Caco-2 (cell line): Measurements from ENCODE around the gene SHB. TPM values are rescaled to one million over a fixed set of nuclear protein-coding genes. Genes with fewer than 3 reads are reported as not detected.

Source experiments
- BruUV-seq: library from RNA; stranded (reverse); fragments of 400-500 nt; replicated peaks from 2 replicates; lab custom pipeline; 2021; lab: Mats Ljungman, UMichigan
- CTCF ChIA-PET: fragments of 300-600 bp; sonication (Branson Sonifier 250); formaldehyde crosslinking; loops from one replicate; lab custom pipeline; 2022; ENCODE audit warnings: antibody characterized with exemption; lab: Charles Lee
- POLR2A ChIA-PET: fragments of 300-600 bp; sonication (Branson Sonifier 250); formaldehyde crosslinking; loops from one replicate; lab custom pipeline; 2022; ENCODE audit warnings: antibody characterized with exemption; lab: Charles Lee
- DNase-seq, 2 experiments: peaks; one replicate each; pipeline versions ENCODE4 v3.0.0 to v3.0.0-alpha.2; 2020 to 2022
- H3K27me3 ChIP-seq: replicated peaks from 2 replicates; pipeline ENCODE4 v1.6.0; 2011; ENCODE audit warnings: low read length; ENCODE audit not compliant: control insufficient read depth, insufficient read depth
- H3K36me3 ChIP-seq: 2 replicates; pipeline ENCODE4 v1.5.1; 2011; ENCODE audit warnings: low read length; ENCODE audit not compliant: control insufficient read depth, insufficient read depth
- H3K4me1 ChIP-seq: fragments of 250-450 bp; sonication (Bioruptor Pico); 2 replicates; pipeline ENCODE4 v1.5.1; 2020; ENCODE audit warnings: mild to moderate bottlenecking
- H3K4me3 ChIP-seq: 2 replicates; pipeline ENCODE4 v1.5.1; 2011; ENCODE audit warnings: low read depth, mild to moderate bottlenecking, control low read depth, low read length
- H3K9me3 ChIP-seq: fragments of 250-450 bp; sonication (Bioruptor Pico); 2 replicates; pipeline ENCODE4 v1.5.1; 2020; ENCODE audit warnings: mild to moderate bottlenecking, moderate library complexity
- H3K27ac Mint-ChIP-seq: one replicate; pipeline ENCODE4 v1.8.0; 2022; ENCODE audit warnings: mixed read lengths; ENCODE audit not compliant: unreplicated experiment
- H3K27me3 Mint-ChIP-seq: one replicate; pipeline ENCODE4 v1.8.0; 2022; ENCODE audit warnings: mixed read lengths; ENCODE audit not compliant: insufficient read depth, unreplicated experiment
- H3K36me3 Mint-ChIP-seq: one replicate; pipeline ENCODE4 v1.8.0; 2022; ENCODE audit warnings: mild to moderate bottlenecking, mixed read lengths; ENCODE audit not compliant: insufficient read depth, unreplicated experiment
- H3K4me1 Mint-ChIP-seq: one replicate; pipeline ENCODE4 v1.8.0; 2022; ENCODE audit warnings: low read depth, mixed read lengths; ENCODE audit not compliant: unreplicated experiment
- H3K4me3 Mint-ChIP-seq: one replicate; pipeline ENCODE4 v1.8.0; 2022; ENCODE audit warnings: mild to moderate bottlenecking, moderate library complexity, mixed read lengths; ENCODE audit not compliant: unreplicated experiment
- H3K9me3 Mint-ChIP-seq: one replicate; pipeline ENCODE4 v1.8.0; 2022; ENCODE audit warnings: mixed read lengths; ENCODE audit not compliant: unreplicated experiment
- CTCF ChIP-seq, 2 experiments: fragments of 200-600 bp in 1 of 2; IDR thresholded peaks; 1 replicate in 1 of 2; 2 replicates in 1 of 2; pipeline versions ENCODE4 v1.5.1 to v1.8.0; 2011 to 2022; ENCODE audit warnings: antibody characterized with exemption in 1 of 2, control low read depth in 1 of 2, inconsistent platforms in 1 of 2, low read depth in 1 of 2, low read length in 1 of 2, mild to moderate bottlenecking in 1 of 2, moderate library complexity in 1 of 2; ENCODE audit not compliant: insufficient read depth in 1 of 2, severe bottlenecking in 1 of 2, unreplicated experiment in 1 of 2
- intact Hi-C: fragments of 100-400 bp; cut with micrococcal nuclease; formaldehyde crosslinking; loops from one replicate; pipeline ENCODE4 v1.10.0; 2022; ENCODE audit not compliant: unreplicated experiment
- total RNA-seq: library from RNA; stranded (reverse); gene quantifications from 2 replicates; pipeline ENCODE4 v1.2.3, GENCODE V29; 2022

SHB gene
- total RNA-seq, 1 experiment from 2014 or later, result 18.3 TPM

- H3K4me1 Mint-ChIP-seq, result peaks cover 20% of the 10 kb centered on the region
- TSS peak; percentile 49 for BruUV-seq
- POLR2A ChIA-PET, result interaction anchor here (0.8 kb wide), 1 partner anchor 439 kb away, joined by 10 read pairs; the partner anchor contains the start of gene ZBTB5
These were observed 165.2 kb downstream of the SHB start, which contains the start of gene SLC25A51 for GRCh38 chr9:37903647-37904444. Gene SLC25A51, minus strand, starts transcription at chr9:37904127. Its CDS starts 15,577 bp downstream, at chr9:37888550.

GRCh38 chr9:37902796-37903646, 166.0 kb downstream of the SHB start:
- peak overlapping the region; percentile 77 for H3K4me3 Mint-ChIP-seq
- intact Hi-C loops, result loop anchor here (5.0 to 10.0 kb wide), 3 partner anchors 118 to 436 kb away; partner anchors contain the start of genes EXOSC3 and ZBTB5
- no peaks in the 10 kb centered on the region for H3K27me3 Mint-ChIP-seq
- ChIA-PET POLR2A (interaction anchor here (0.8 kb wide), 1 partner anchor 438 kb away, joined by 10 read pairs; the partner anchor contains the start of gene ZBTB5), CTCF (interaction anchor here (1.4 kb wide), 1 partner anchor 11 kb away, joined by 4 read pairs; no protein-coding TSS in a partner anchor)
- peaks cover 27% of the 10 kb centered on the region for H3K36me3 Mint-ChIP-seq
- no peak for DNase-seq
- peaks cover 12% of the 10 kb centered on the region for H3K4me1 Mint-ChIP-seq
- no peaks in the 10 kb centered on the region for H3K27me3 ChIP-seq
- peak overlapping the region; percentile 91 for H3K27ac Mint-ChIP-seq
- TF ChIP-seq CTCF (IDR thresholded peaks at IDR 0.05; ENCODE audit: insufficient read depth in 1 of 2, low read depth in 1 of 2, low read length in 1 of 2, severe bottlenecking in 1 of 2, unreplicated experiment in 1 of 2), result no peak
- H3K4me1 ChIP-seq, result peaks cover 18% of the 10 kb centered on the region
- no TSS peak for BruUV-seq
- no peaks in the 10 kb centered on the region for H3K9me3 ChIP-seq
- peak overlapping the region; percentile 81 for H3K4me3 ChIP-seq
- H3K9me3 Mint-ChIP-seq, result no peaks in the 10 kb centered on the region
- no peaks in the 10 kb centered on the region for H3K36me3 ChIP-seq

More at GRCh38 chr9:37903647-37904444, 165.2 kb downstream of the SHB start, which contains the start of gene SLC25A51:
- peak; percentile 97 for DNase-seq
- no peaks in the 10 kb centered on the region for H3K9me3 Mint-ChIP-seq
- peaks cover 24% of the 10 kb centered on the region for H3K36me3 Mint-ChIP-seq
- TF ChIP-seq CTCF (IDR thresholded peaks at IDR 0.05; ENCODE audit: insufficient read depth in 1 of 2, low read depth in 1 of 2, low read length in 1 of 2, severe bottlenecking in 1 of 2, unreplicated experiment in 1 of 2), result peak; percentile 88 to 96
- intact Hi-C loops, result loop anchor here (1.0 to 10.0 kb wide), 8 partner anchors 119 to 459 kb away; partner anchors contain the start of genes EXOSC3, POLR1E, SHB and ZBTB5
- Histone ChIP-seq H3K27me3 (no peaks in the 10 kb centered on the region), H3K4me1 (peaks cover 26% of the 10 kb centered on the region), H3K9me3 (no peaks in the 10 kb centered on the region), H3K36me3 (no peaks in the 10 kb centered on the region), H3K4me3 (peak within 1 kb of the TSS; percentile 81)
- no peaks in the 10 kb centered on the region for H3K27me3 Mint-ChIP-seq
- peak within 1 kb of the TSS; percentile 91 for H3K27ac Mint-ChIP-seq
- CTCF ChIA-PET, result interaction anchor here (1.4 kb wide), 1 partner anchor 10 kb away, joined by 4 read pairs; no protein-coding TSS in a partner anchor
- H3K4me3 Mint-ChIP-seq, result peak within 1 kb of the TSS; percentile 77
